B cell (primary cell): Measurements from ENCODE around the gene RAI14. TPM values are rescaled to one million over a fixed set of nuclear protein-coding genes. Genes with fewer than 3 reads are reported as not detected.

ENCODE experiments used
- ATAC-seq: fragments of 200-7000 bp; cut with Tn5 transposase; one replicate; pipeline ENCODE4 v1.10.0; 2021; ENCODE audit warnings: low read depth, mild to moderate bottlenecking, moderate number of reproducible peaks, moderate library complexity
- CTCF ChIA-PET: fragments of 350-600 bp; sonication (Branson Sonifier 250); formaldehyde crosslinking; loops from one replicate; lab custom pipeline; 2021; ENCODE audit warnings: antibody characterized with exemption, inconsistent platforms; lab: Charles Lee
- POLR2A ChIA-PET: fragments of 350-600 bp; sonication (Branson Sonifier 250); formaldehyde crosslinking; loops from one replicate; lab custom pipeline; 2021; ENCODE audit warnings: antibody characterized with exemption; lab: Charles Lee
- DNase-seq: peaks from one replicate; pipeline ENCODE4 v3.0.0; 2013
- H2AFZ ChIP-seq: 2 replicates; pipeline ENCODE4 v1.6.1; 2012; ENCODE audit warnings: mild to moderate bottlenecking, low read depth, low read length; ENCODE audit not compliant: insufficient read depth, poor library complexity, severe bottlenecking
- H3K27ac ChIP-seq, 2 donors: 1 replicate in 1 of 2; 2 replicates in 1 of 2; pipeline ENCODE4 v1.5.1; 2012 to 2013; ENCODE audit warnings: low read length in 2 of 2, mild to moderate bottlenecking in 2 of 2, moderate library complexity in 1 of 2
- H3K27me3 ChIP-seq, 4 experiments: fragments of 200-600 bp in 1 of 4; sonication (generic) in 1 of 4; replicated peaks in 1 of 4; 1 replicate in 2 of 4; 2 replicates in 2 of 4; pipeline versions ENCODE4 v1.6.1 to v1.7.0; 2013 to 2016; ENCODE audit warnings: low read length in 3 of 4, mild to moderate bottlenecking in 2 of 4, mixed read lengths in 1 of 4, moderate library complexity in 1 of 4; ENCODE audit not compliant: insufficient read depth in 4 of 4, control insufficient read depth in 3 of 4; ENCODE audit errors: control extremely low read depth in 1 of 4
- H3K36me3 ChIP-seq, 2 experiments: replicated peaks in 1 of 2; 1 replicate in 1 of 2; 2 replicates in 1 of 2; pipeline versions ENCODE4 v1.6.1 to v1.7.1; 2013; ENCODE audit warnings: low read length in 1 of 2; ENCODE audit not compliant: insufficient read depth in 2 of 2, control insufficient read depth in 1 of 2; ENCODE audit errors: control extremely low read depth in 1 of 2, extremely low read depth in 1 of 2
- H3K4me1 ChIP-seq, 2 donors: fragments of 200-600 bp in 1 of 2; sonication (generic) in 1 of 2; 1 replicate in 1 of 2; 2 replicates in 1 of 2; pipeline versions ENCODE4 v1.5.1 to v1.6.1; 2013 to 2017; ENCODE audit warnings: low read length in 2 of 2; ENCODE audit not compliant: control insufficient read depth in 2 of 2, insufficient read depth in 2 of 2
- H3K4me2 ChIP-seq: replicated peaks from 2 replicates; pipeline ENCODE3; 2012; ENCODE audit warnings: mild to moderate bottlenecking, low read depth, low read length; ENCODE audit not compliant: poor library complexity, severe bottlenecking
- H3K4me3 ChIP-seq, 5 experiments: fragments of 200-600 bp in 1 of 5; sonication (generic) in 1 of 5; 1 replicate in 3 of 5; 2 replicates in 2 of 5; pipeline versions ENCODE4 v1.5.1 to v1.7.0; 2011 to 2016; ENCODE audit warnings: low read length in 4 of 5, mild to moderate bottlenecking in 4 of 5, low read depth in 2 of 5, control low read depth in 1 of 5, moderate library complexity in 1 of 5; ENCODE audit not compliant: insufficient read depth in 1 of 5; ENCODE audit errors: control extremely low read depth in 1 of 5, extremely low read depth in 1 of 5
- H3K79me2 ChIP-seq: fragments of 200-600 bp; sonication (generic); one replicate; pipeline ENCODE4 v1.6.0; 2016; ENCODE audit warnings: low read length; ENCODE audit not compliant: control insufficient read depth, insufficient read depth
- H3K9ac ChIP-seq: fragments of 200-600 bp; sonication (generic); 2 replicates; pipeline ENCODE4 v1.6.1; 2017; ENCODE audit warnings: mild to moderate bottlenecking, low read length, moderate library complexity
- H3K9me3 ChIP-seq, 3 donors: one replicate each; pipeline versions ENCODE4 v1.6.1 to v1.7.1; 2013; ENCODE audit warnings: low read length in 2 of 3; ENCODE audit not compliant: control insufficient read depth in 2 of 3, insufficient read depth in 1 of 3; ENCODE audit errors: control extremely low read depth in 1 of 3
- H4K20me1 ChIP-seq: 2 replicates; pipeline ENCODE4 v1.6.0; 2012; ENCODE audit warnings: mild to moderate bottlenecking, low read length; ENCODE audit not compliant: insufficient read depth, control insufficient read depth, poor library complexity, severe bottlenecking
- H3K27ac Mint-ChIP-seq: one replicate; pipeline ENCODE4 v1.8.0; 2021; ENCODE audit warnings: mixed read lengths
- H3K27me3 Mint-ChIP-seq: one replicate; pipeline ENCODE4 v1.8.0; 2021; ENCODE audit warnings: mixed read lengths
- H3K4me1 Mint-ChIP-seq: one replicate; pipeline ENCODE4 v1.8.0; 2021; ENCODE audit warnings: mixed read lengths
- H3K4me3 Mint-ChIP-seq: one replicate; pipeline ENCODE4 v1.8.0; 2021; ENCODE audit warnings: mixed read lengths
- H3K9me3 Mint-ChIP-seq: one replicate; pipeline ENCODE4 v1.8.0; 2022; ENCODE audit warnings: mixed read lengths; ENCODE audit not compliant: insufficient read depth
- CTCF ChIP-seq: fragments of 200-600 bp; IDR thresholded peaks from one replicate; pipeline ENCODE4 v1.8.0; 2022; ENCODE audit warnings: antibody characterized with exemption, mild to moderate bottlenecking
- EZH2 ChIP-seq: IDR thresholded peaks from 2 replicates; pipeline ENCODE4 v1.6.1; 2012; ENCODE audit warnings: borderline replicate concordance, low read depth, mild to moderate bottlenecking, moderate library complexity, low read length; ENCODE audit not compliant: insufficient read depth, poor library complexity, severe bottlenecking
- WGBS: methylation state at CpG from one replicate; pipeline ENCODE4 v1.1.5; 2013; ENCODE audit warnings: missing lambda C conversion rate; ENCODE audit not compliant: insufficient coverage; 5-methylcytosine and 5-hydroxymethylcytosine counted together
- intact Hi-C: fragments of 100-400 bp; cut with micrococcal nuclease; formaldehyde crosslinking; loops from one replicate; pipeline ENCODE4 v1.10.0; 2022
- polyA plus RNA-seq: library from polyadenylated mRNA; depleted of rRNA; stranded (reverse); fragments of >200 nt; gene quantifications from 2 replicates; pipeline ENCODE4 v1.2.3, GENCODE V29; 2012
- total RNA-seq, 2 donors: library from RNA; stranded (reverse); fragments of 120-200 nt in 1 of 2; gene quantifications; 1 replicate in 1 of 2; 2 replicates in 1 of 2; pipeline versions ENCODE4 v1.2.3 to v1.2.4, GENCODE V29; 2013 to 2022

RAI14 gene
- total and polyA plus RNA-seq, 2 donors (not counting 1 experiment from before 2014, with no cell fraction given), result 0.55 to 1.9 TPM

- Mint-ChIP-seq H3K9me3 (no peaks in the 10 kb centered on the region), H3K4me1 (peaks cover 8% of the 10 kb centered on the region), H3K27ac (no peak overlapping the region), H3K4me3 (no peak overlapping the region), H3K27me3 (no peaks in the 10 kb centered on the region)
- Histone ChIP-seq H3K9ac (no peak overlapping the region), H3K4me3 (no peak overlapping the region), H3K36me3 (no peaks in the 10 kb centered on the region), H3K27ac (no peak overlapping the region), H3K4me2 (no peak overlapping the region), H4K20me1 (no peaks in the 10 kb centered on the region), H2AFZ (no peak overlapping the region), H3K27me3 (no peaks in the 10 kb centered on the region), H3K9me3 (no peaks in the 10 kb centered on the region), H3K79me2 (no peaks in the 10 kb centered on the region), H3K4me1 (peaks cover 0 to 5% of the 10 kb centered on the region in 2 donors)
- ChIA-PET POLR2A (no interaction called here), CTCF (no interaction called here)
- no peak for ATAC-seq
- 92% methylated on average over 2 of the region's 3 CpGs for WGBS
- TF ChIP-seq CTCF, result no peak
- TF ChIP-seq EZH2, result no peak
- DNase-seq, result no peak
- intact Hi-C loops, result no loop called here
These were observed 201.0 kb downstream of the RAI14 start for GRCh38 chr5:34857161-34857560.

GRCh38 chr5:34857894-34858293, 201.8 kb downstream of the RAI14 start:
- no peak for ATAC-seq
- H2AFZ ChIP-seq, result no peak overlapping the region
- Mint-ChIP-seq H3K9me3 (no peaks in the 10 kb centered on the region), H3K4me3 (no peak overlapping the region), H3K27ac (no peak overlapping the region), H3K4me1 (peaks cover 8% of the 10 kb centered on the region), H3K27me3 (no peaks in the 10 kb centered on the region)
- no peak for TF ChIP-seq CTCF
- no peak for TF ChIP-seq EZH2
- DNase-seq, result no peak
- H4K20me1 ChIP-seq, result no peaks in the 10 kb centered on the region
- whole genome bisulfite sequencing, result no CpG with 5 or more reads among the region's 1 CpG
- no peak overlapping the region for H3K4me3 ChIP-seq
- no peaks in the 10 kb centered on the region for H3K36me3 ChIP-seq
- ChIA-PET CTCF (interaction anchor here (1.4 kb wide), 1 partner anchor 9 kb away, joined by 3 read pairs; no protein-coding TSS in a partner anchor), POLR2A (no interaction called here)
- H3K4me2 ChIP-seq, result no peak overlapping the region
- no peaks in the 10 kb centered on the region for H3K79me2 ChIP-seq
- no peaks in the 10 kb centered on the region for H3K27me3 ChIP-seq
- H3K4me1 ChIP-seq, result peaks cover 0 to 5% of the 10 kb centered on the region in 2 donors
- H3K9me3 ChIP-seq, result no peaks in the 10 kb centered on the region
- no peak overlapping the region for H3K9ac ChIP-seq
- intact Hi-C loops, result no loop called here
- H3K27ac ChIP-seq, result no peak overlapping the region
